GM23338 (cell line): ENCODE measurements around the gene ANKRD18B. TPM values are rescaled to one million over a fixed set of nuclear protein-coding genes. Genes with fewer than 3 reads are reported as not detected.
"Not testable (repeated sequence)": the region's sequence is repeated elsewhere in the genome, so short reads cannot be mapped to it uniquely, and the experiment has no call there.

ENCODE experiments used
- ATAC-seq: fragments of 200-7000 bp; cut with Tn5 transposase; 3 replicates; pipeline ENCODE4 v1.9.1; 2020
- DNase-seq: peaks from one replicate; pipeline ENCODE4 v3.0.0-alpha.2; 2015; ENCODE audit warnings: low spot score
- H2AFZ ChIP-seq: fragments of 200-600 bp; sonication (generic); 2 replicates; pipeline ENCODE4 v1.8.0; 2016; ENCODE audit warnings: antibody characterized with exemption, mild to moderate bottlenecking, moderate library complexity
- H3F3A ChIP-seq: fragments of 200-600 bp; sonication (generic); replicated peaks from 2 replicates; pipeline ENCODE4 v1.8.0; 2017; ENCODE audit warnings: antibody characterized with exemption, mixed run types, low read depth
- H3K27ac ChIP-seq: fragments of 200-600 bp; sonication (generic); 2 replicates; pipeline ENCODE4 v1.6.1; 2016; ENCODE audit warnings: low read depth
- H3K27me3 ChIP-seq: fragments of 200-600 bp; sonication (generic); 2 replicates; pipeline ENCODE4 v1.8.0; 2016; ENCODE audit warnings: mild to moderate bottlenecking, mixed run types, moderate library complexity; ENCODE audit not compliant: insufficient read depth
- H3K36me3 ChIP-seq: fragments of 200-600 bp; sonication (generic); 2 replicates; pipeline ENCODE4 v1.8.0; 2016; ENCODE audit warnings: mild to moderate bottlenecking; ENCODE audit not compliant: insufficient read depth
- H3K4me1 ChIP-seq: fragments of 200-600 bp; sonication (generic); 2 replicates; pipeline ENCODE4 v1.8.0; 2016; ENCODE audit warnings: mild to moderate bottlenecking, moderate library complexity; ENCODE audit not compliant: insufficient read depth
- H3K4me2 ChIP-seq: fragments of 200-600 bp; sonication (generic); 2 replicates; pipeline ENCODE4 v1.7.1; 2017; ENCODE audit warnings: mixed run types
- H3K4me3 ChIP-seq: fragments of 200-600 bp; sonication (generic); 2 replicates; pipeline ENCODE4 v1.6.1; 2016; ENCODE audit warnings: mixed run types
- H3K79me2 ChIP-seq: fragments of 200-600 bp; sonication (generic); replicated peaks from 2 replicates; pipeline ENCODE4 v1.8.0; 2017; ENCODE audit warnings: mild to moderate bottlenecking; ENCODE audit not compliant: insufficient read depth
- H3K9me2 ChIP-seq: fragments of 200-600 bp; sonication (generic); 2 replicates; pipeline ENCODE4 v1.8.0; 2017; ENCODE audit not compliant: insufficient read depth
- H4K20me1 ChIP-seq: fragments of 200-600 bp; sonication (generic); replicated peaks from 2 replicates; pipeline ENCODE4 v1.8.0; 2017; ENCODE audit warnings: mild to moderate bottlenecking; ENCODE audit not compliant: insufficient read depth
- H3K27ac Mint-ChIP-seq: 2 replicates; pipeline ENCODE4 v1.8.0; 2020; ENCODE audit warnings: inconsistent platforms, mild to moderate bottlenecking, moderate library complexity, mixed read lengths
- H3K27me3 Mint-ChIP-seq: 3 replicates; pipeline ENCODE4 v1.8.0; 2022; ENCODE audit warnings: low read depth, mild to moderate bottlenecking, moderate library complexity, mixed read lengths, inconsistent platforms; ENCODE audit not compliant: insufficient read depth, poor library complexity
- H3K36me3 Mint-ChIP-seq: 3 replicates; pipeline ENCODE4 v1.8.0; 2021; ENCODE audit warnings: low read depth, mild to moderate bottlenecking, inconsistent platforms, moderate library complexity, mixed read lengths
- H3K4me1 Mint-ChIP-seq: 3 replicates; pipeline ENCODE4 v1.8.0; 2020; ENCODE audit warnings: mild to moderate bottlenecking, inconsistent platforms, mixed read lengths
- H3K4me3 Mint-ChIP-seq: 3 replicates; pipeline ENCODE4 v1.8.0; 2021; ENCODE audit warnings: moderate library complexity, mild to moderate bottlenecking, inconsistent platforms, mixed read lengths
- H3K9me3 Mint-ChIP-seq: 3 replicates; pipeline ENCODE4 v1.8.0; 2020; ENCODE audit warnings: moderate library complexity, mild to moderate bottlenecking, inconsistent platforms, mixed read lengths
- CTCF ChIP-seq, 2 experiments: fragments of 200-600 bp in 1 of 2; sonication (generic) in 1 of 2; conservative IDR thresholded peaks; 2 replicates each; pipeline versions ENCODE4 v1.5.1 to v1.6.1; 2016 to 2017; ENCODE audit warnings: antibody characterized with exemption in 2 of 2, low read depth in 2 of 2, mild to moderate bottlenecking in 2 of 2, moderate library complexity in 1 of 2
- ETS1 ChIP-seq: IDR thresholded peaks from 2 replicates; pipeline ENCODE4 v1.6.1; 2016; ENCODE audit warnings: antibody characterized with exemption
- JUNB ChIP-seq: IDR thresholded peaks from one replicate; pipeline ENCODE4 v1.6.1; 2016; ENCODE audit warnings: antibody characterized with exemption; ENCODE audit not compliant: unreplicated experiment
- POLR2AphosphoS5 ChIP-seq: IDR thresholded peaks from 2 replicates; pipeline ENCODE4 v1.6.1; 2016; ENCODE audit warnings: antibody characterized with exemption, low read depth
- REST ChIP-seq: IDR thresholded peaks from one replicate; pipeline ENCODE4 v1.6.1; 2018; ENCODE audit warnings: antibody characterized with exemption; ENCODE audit not compliant: unreplicated experiment
- long read RNA-seq: library from polyadenylated mRNA; unstranded; transcript quantifications from one replicate; pipeline ENCODE4 v2.0.0, GENCODE V29; 2020; ENCODE audit not compliant: unreplicated experiment
- polyA plus RNA-seq: library from polyadenylated mRNA; unstranded; fragments of >200 nt; fragmentation: Nextera tagmentation; extraction: Ambion mirVana; gene quantifications from 2 replicates; pipeline ENCODE4 v1.2.1, GENCODE V29; 2016
- total RNA-seq: library from RNA; depleted of rRNA; stranded (reverse); fragments of >200 nt; shearing (Covaris generic); gene quantifications from 2 replicates; pipeline ENCODE4 v1.2.3, GENCODE V29; 2014; rRNA removed

ANKRD18B gene
- total RNA-seq: 4.1 and 6.4 TPM in 2 replicates
- 9.2 and 12.4 TPM in 2 replicates for polyA plus RNA-seq
- long read RNA-seq, partial matches to known transcripts: 1 of 1 reads
- long read RNA-seq, other reads (novel, unspliced or antisense): 0 of 1 reads

- Histone ChIP-seq H3K4me2 (peak within 1 kb of the TSS; percentile 84), H3K27me3 (peaks cover 15% of the 10 kb centered on the region), H2AFZ (peak within 1 kb of the TSS; percentile 60), H3K4me3 (peak within 1 kb of the TSS; percentile 80)
- H4K20me1 ChIP-seq, H3K4me1 ChIP-seq, H3F3A ChIP-seq, H3K27me3 Mint-ChIP-seq, H3K9me3 Mint-ChIP-seq, H3K36me3 Mint-ChIP-seq, H3K9me2 ChIP-seq, H3K27ac ChIP-seq, H3K36me3 ChIP-seq, H3K79me2 ChIP-seq: not testable (repeated sequence)
- DNase-seq (peak; percentile 74), ATAC-seq (peak; percentile 94)
- Mint-ChIP-seq H3K4me3 (peak within 1 kb of the TSS; percentile 95), H3K27ac (peak within 1 kb of the TSS; percentile 39; the same call in 1 of the 2 replicates), H3K4me1 (peaks cover 12% of the 10 kb centered on the region)
- TF ChIP-seq POLR2AphosphoS5 (peak; percentile 50; the same call in 1 of the 2 replicates), CTCF (conservative IDR thresholded peaks at IDR 0.05; ENCODE audit: low read depth in 2 of 2) (peak in 1 of 2 experiments; percentile 25; a peak in 2 of 4 replicates)
These were observed at the start of gene ANKRD18B for GRCh38 chr9:33523397-33524305. ANKRD18B (plus strand) TSS chr9:33524251; CDS start chr9:33524490, 239 bp downstream.

- H3K79me2 ChIP-seq: peaks cover 24% of the 10 kb centered on the region
- Mint-ChIP-seq H3K36me3 (peaks cover 24% of the 10 kb centered on the region), H3K4me3 (peak overlapping the region; percentile 20; the same call in 1 of the 3 replicates)
These were observed 48.7 kb upstream of the ANKRD18B start for GRCh38 chr9:33475357-33475756.

More at GRCh38 chr9:33475357-33475756, 48.7 kb upstream of the ANKRD18B start:
- H3K27me3 Mint-ChIP-seq: peaks cover 7% of the 10 kb centered on the region
- Histone ChIP-seq H3K4me1 (peaks cover 4% of the 10 kb centered on the region; the same call in 1 of the 2 replicates), H3K36me3 (peaks cover 9% of the 10 kb centered on the region; the same call in 1 of the 2 replicates), H3K9me2 (no peaks in the 10 kb centered on the region), H3K27me3 (no peaks in the 10 kb centered on the region), H2AFZ (no peak overlapping the region), H3K4me2 (no peak overlapping the region), H4K20me1 (no peaks in the 10 kb centered on the region), H3F3A (0 out of 2 replicates have a peak, but pooled peaks cover 3% of the 10 kb centered on the region), H3K27ac (no peak overlapping the region), H3K4me3 (no peak overlapping the region)
- H3K9me3 Mint-ChIP-seq: no peaks in the 10 kb centered on the region
- peaks cover 4% of the 10 kb centered on the region; the same call in 1 of the 3 replicates for H3K4me1 Mint-ChIP-seq
- H3K27ac Mint-ChIP-seq: no peak overlapping the region
- no peak for ATAC-seq
- TF ChIP-seq REST (no peak), JUNB (no peak), ETS1 (no peak)
- DNase-seq: no peak
